ENCODE data around the gene FAM153A.
"Not testable (repeated sequence)": the region's sequence is repeated elsewhere in the genome, so short reads cannot be mapped to it uniquely, and the experiment has no call there.

- TF ChIP-seq ZBTB8A (CRISPR knock-in tag; IDR thresholded peaks at IDR 0.05; ENCODE audit: borderline replicate concordance, low read depth); TARDBP (CRISPR knock-in tag; IDR thresholded peaks at IDR 0.05); GABPA (IDR thresholded peaks at IDR 0.05; ENCODE audit: low read depth, low read length); GABPA (CRISPR knock-in tag; IDR thresholded peaks at IDR 0.05; ENCODE audit: low read depth): not testable (repeated sequence)
Observed at GRCh38 chr5:177771206-177771605, 11.5 kb downstream of the FAM153A start.

Measured in HepG2 (cell line).